Endodermal cell (in vitro differentiated cells): ENCODE data around the gene CFAP57. TPM values are rescaled to one million over a fixed set of nuclear protein-coding genes. Genes with fewer than 3 reads are reported as not detected.

Source experiments
- DNase-seq: peaks from one replicate; pipeline ENCODE4 v3.0.0-alpha.2; 2017
- H3K27ac ChIP-seq: 2 replicates; pipeline ENCODE4 v1.5.1; 2013; ENCODE audit warnings: mild to moderate bottlenecking, low read depth, low read length, moderate library complexity
- H3K27me3 ChIP-seq: 2 replicates; pipeline ENCODE4 v1.6.1; 2013; ENCODE audit warnings: mild to moderate bottlenecking, low read length, moderate library complexity; ENCODE audit not compliant: insufficient read depth, control insufficient read depth, poor library complexity, severe bottlenecking
- H3K36me3 ChIP-seq: 2 replicates; pipeline ENCODE4 v1.7.0; 2013; ENCODE audit warnings: mild to moderate bottlenecking, low read length, moderate library complexity; ENCODE audit not compliant: control insufficient read depth, insufficient read depth
- H3K4me1 ChIP-seq: one replicate; pipeline ENCODE4 v1.7.0; 2013; ENCODE audit warnings: low read length; ENCODE audit not compliant: control insufficient read depth, insufficient read depth
- H3K4me3 ChIP-seq: 2 replicates; pipeline ENCODE4 v1.5.1; 2013; ENCODE audit warnings: mild to moderate bottlenecking, low read length, moderate library complexity
- H3K9ac ChIP-seq: 2 replicates; pipeline ENCODE4 v1.6.1; 2013; ENCODE audit warnings: mild to moderate bottlenecking, low read length, moderate library complexity; ENCODE audit not compliant: poor library complexity, severe bottlenecking; ENCODE audit errors: extremely low read depth
- H3K9me3 ChIP-seq: 2 replicates; pipeline ENCODE4 v1.6.1; 2013; ENCODE audit warnings: mild to moderate bottlenecking, low read length, moderate library complexity; ENCODE audit not compliant: control insufficient read depth
- H3K27ac Mint-ChIP-seq: 2 replicates; pipeline ENCODE4 v1.8.0; 2020; ENCODE audit warnings: mixed read lengths
- H3K27me3 Mint-ChIP-seq: 2 replicates; pipeline ENCODE4 v1.8.0; 2021; ENCODE audit warnings: mild to moderate bottlenecking, mixed read lengths; ENCODE audit not compliant: insufficient read depth
- H3K36me3 Mint-ChIP-seq: 2 replicates; pipeline ENCODE4 v1.8.0; 2020; ENCODE audit warnings: low read depth, mixed read lengths
- H3K4me1 Mint-ChIP-seq: 2 replicates; pipeline ENCODE4 v1.8.0; 2020; ENCODE audit warnings: mixed read lengths
- H3K4me3 Mint-ChIP-seq: 2 replicates; pipeline ENCODE4 v1.8.0; 2020; ENCODE audit warnings: mild to moderate bottlenecking, moderate library complexity, mixed read lengths
- H3K9me3 Mint-ChIP-seq: 2 replicates; pipeline ENCODE4 v1.8.0; 2020; ENCODE audit warnings: mild to moderate bottlenecking, mixed read lengths
- CTCF ChIP-seq: fragments of 200-600 bp; sonication (generic); conservative IDR thresholded peaks from 2 replicates; pipeline ENCODE4 v1.5.0; 2021; ENCODE audit warnings: antibody characterized with exemption, mild to moderate bottlenecking
- WGBS, 2 experiments: methylation state at CpG; one replicate each; pipeline versions ENCODE4 v1.1.5 to v1.1.7; 2013; ENCODE audit warnings: missing lambda C conversion rate in 2 of 2, mixed read lengths in 1 of 2; ENCODE audit not compliant: insufficient coverage in 1 of 2, insufficient read length in 1 of 2; 5-methylcytosine and 5-hydroxymethylcytosine counted together
- total RNA-seq, 2 donors: library from RNA; stranded (reverse); fragmentation: NEBNext Ultra II Directional in 1 of 2; extraction: Animal tissue kit (Norgen Biotek cat#: 25700) in 1 of 2; gene quantifications; 2 replicates in 1 of 2; 3 replicates in 1 of 2; pipeline ENCODE4 v1.2.1, GENCODE V29; 2021

CFAP57 gene
- total RNA-seq, 2 donors from 2014 or later, result 0.82 to 0.90 TPM

- peaks cover 5% of the 10 kb centered on the region for H3K4me1 Mint-ChIP-seq
- H3K27ac ChIP-seq, result no peak overlapping the region
- H3K9me3 Mint-ChIP-seq, result peaks cover 59% of the 10 kb centered on the region
- H3K4me3 ChIP-seq, result no peak overlapping the region
- no peak overlapping the region for H3K9ac ChIP-seq
- H3K4me1 ChIP-seq, result no peaks in the 10 kb centered on the region
- H3K9me3 ChIP-seq, result peaks cover 40% of the 10 kb centered on the region
- H3K27me3 Mint-ChIP-seq, result peaks cover 15% of the 10 kb centered on the region
- H3K36me3 ChIP-seq, result no peaks in the 10 kb centered on the region
- peaks cover 2% of the 10 kb centered on the region for H3K36me3 Mint-ChIP-seq
- no peak overlapping the region for H3K4me3 Mint-ChIP-seq
- no peak for TF ChIP-seq CTCF
- 83 to 95% methylated on average over 4 of the region's 4 CpGs for WGBS, 2 experiments
- DNase-seq, result no peak
- no peak overlapping the region for H3K27ac Mint-ChIP-seq
- H3K27me3 ChIP-seq, result no peaks in the 10 kb centered on the region
Observed at GRCh38 chr1:43265431-43265830, 93.3 kb downstream of the CFAP57 start.

GRCh38 chr1:43266881-43267280, 94.8 kb downstream of the CFAP57 start:
- H3K36me3 Mint-ChIP-seq, result peaks cover 6% of the 10 kb centered on the region
- peaks cover 16% of the 10 kb centered on the region for H3K4me1 Mint-ChIP-seq
- H3K4me3 Mint-ChIP-seq, result no peak overlapping the region

GRCh38 chr1:43267291-43267805, 95.2 kb downstream of the CFAP57 start:
- Histone ChIP-seq H3K27me3 (no peaks in the 10 kb centered on the region), H3K9me3 (peaks cover 28% of the 10 kb centered on the region), H3K27ac (no peak overlapping the region), H3K9ac (no peak overlapping the region), H3K4me3 (no peak overlapping the region), H3K4me1 (no peaks in the 10 kb centered on the region), H3K36me3 (no peaks in the 10 kb centered on the region)
- no peak overlapping the region for H3K4me3 Mint-ChIP-seq
- DNase-seq, result no peak
- H3K4me1 Mint-ChIP-seq, result peaks cover 16% of the 10 kb centered on the region
- peaks cover 6% of the 10 kb centered on the region for H3K36me3 Mint-ChIP-seq
- TF ChIP-seq CTCF, result no peak
- H3K9me3 Mint-ChIP-seq, result peaks cover 40% of the 10 kb centered on the region
- WGBS, 2 experiments, result 92 to 94% methylated on average over 9 of the region's 9 CpGs
- no peak overlapping the region for H3K27ac Mint-ChIP-seq
- peaks cover 15% of the 10 kb centered on the region for H3K27me3 Mint-ChIP-seq

More at GRCh38 chr1:43266881-43267280, 94.8 kb downstream of the CFAP57 start:
- no peak overlapping the region for H3K9ac ChIP-seq
- TF ChIP-seq CTCF, result no peak
- no peak for DNase-seq
- no peak overlapping the region for H3K27ac ChIP-seq
- H3K36me3 ChIP-seq, result no peaks in the 10 kb centered on the region
- peaks cover 45% of the 10 kb centered on the region for H3K9me3 Mint-ChIP-seq
- H3K4me3 ChIP-seq, result no peak overlapping the region
- H3K27me3 Mint-ChIP-seq, result peaks cover 15% of the 10 kb centered on the region
- H3K9me3 ChIP-seq, result peaks cover 30% of the 10 kb centered on the region
- WGBS, 2 experiments, result 97 to 100% methylated on average over 1 of the region's 1 CpG
- no peaks in the 10 kb centered on the region for H3K4me1 ChIP-seq
- H3K27ac Mint-ChIP-seq, result no peak overlapping the region
- no peaks in the 10 kb centered on the region for H3K27me3 ChIP-seq
